Smooth muscle cell (in vitro differentiated cells): ENCODE measurements around the gene TSEN34. TPM values are rescaled to one million over a fixed set of nuclear protein-coding genes. Genes with fewer than 3 reads are reported as not detected.
"Not testable (repeated sequence)": the region's sequence is repeated elsewhere in the genome, so short reads cannot be mapped to it uniquely, and the experiment has no call there.

Experiments
- DNase-seq: peaks from one replicate; lab custom pipeline; 2025; ENCODE audit not compliant: unreplicated experiment; lab: John Stamatoyannopoulos, UW
- H2AFZ ChIP-seq: fragments of 200-600 bp; sonication (generic); 2 replicates; pipeline ENCODE4 v1.6.0; 2016; ENCODE audit warnings: antibody characterized with exemption, low read depth, mild to moderate bottlenecking
- H3F3A ChIP-seq: fragments of 200-600 bp; sonication (generic); 2 replicates; pipeline ENCODE4 v1.6.0; 2017; ENCODE audit warnings: antibody characterized with exemption, low read depth
- H3K27ac ChIP-seq: fragments of 200-600 bp; sonication (generic); 2 replicates; pipeline ENCODE4 v1.5.1; 2016; ENCODE audit warnings: low read depth, mild to moderate bottlenecking
- H3K27me3 ChIP-seq: fragments of 200-600 bp; sonication (generic); 2 replicates; pipeline ENCODE4 v1.6.1; 2016; ENCODE audit warnings: low read depth, mild to moderate bottlenecking
- H3K36me3 ChIP-seq: fragments of 200-600 bp; sonication (generic); 2 replicates; pipeline ENCODE4 v1.5.1; 2016; ENCODE audit warnings: low read depth
- H3K4me1 ChIP-seq: fragments of 200-600 bp; sonication (generic); 2 replicates; pipeline ENCODE4 v1.5.1; 2016; ENCODE audit warnings: low read depth
- H3K4me2 ChIP-seq: fragments of 200-600 bp; sonication (generic); 2 replicates; pipeline ENCODE4 v1.6.0; 2016; ENCODE audit warnings: mild to moderate bottlenecking
- H3K4me3 ChIP-seq: fragments of 200-600 bp; sonication (generic); 2 replicates; pipeline ENCODE4 v1.5.1; 2016; ENCODE audit warnings: mild to moderate bottlenecking
- H3K79me2 ChIP-seq: fragments of 200-600 bp; sonication (generic); 2 replicates; pipeline ENCODE4 v1.6.0; 2016; ENCODE audit warnings: low read depth, mild to moderate bottlenecking
- H3K9ac ChIP-seq: fragments of 200-600 bp; sonication (generic); 2 replicates; pipeline ENCODE4 v1.6.0; 2016; ENCODE audit warnings: low read depth
- H3K9me3 ChIP-seq: fragments of 200-600 bp; sonication (generic); replicated peaks from 2 replicates; pipeline ENCODE4 v1.5.1; 2016; ENCODE audit warnings: low read depth
- H4K20me1 ChIP-seq: fragments of 200-600 bp; sonication (generic); 2 replicates; pipeline ENCODE4 v1.6.0; 2016; ENCODE audit warnings: low read depth
- WGBS: methylation state at CpG from one replicate; pipeline ENCODE4 v1.1.7; 2016; ENCODE audit warnings: low lambda C conversion rate; 5-methylcytosine and 5-hydroxymethylcytosine counted together
- polyA plus RNA-seq: library from polyadenylated mRNA; unstranded; fragments of >200 nt; fragmentation: Nextera tagmentation; extraction: Ambion mirVana; gene quantifications from 2 replicates; pipeline ENCODE4 v1.2.1, GENCODE V29; 2016
- total RNA-seq: library from RNA; depleted of rRNA; stranded (reverse); fragments of >200 nt; gene quantifications from 2 replicates; pipeline ENCODE4 v1.2.3, GENCODE V29; 2014

TSEN34 gene
- total and polyA plus RNA-seq, 2 experiments from 2014 or later: 45.8 to 79.5 TPM

DNA sequence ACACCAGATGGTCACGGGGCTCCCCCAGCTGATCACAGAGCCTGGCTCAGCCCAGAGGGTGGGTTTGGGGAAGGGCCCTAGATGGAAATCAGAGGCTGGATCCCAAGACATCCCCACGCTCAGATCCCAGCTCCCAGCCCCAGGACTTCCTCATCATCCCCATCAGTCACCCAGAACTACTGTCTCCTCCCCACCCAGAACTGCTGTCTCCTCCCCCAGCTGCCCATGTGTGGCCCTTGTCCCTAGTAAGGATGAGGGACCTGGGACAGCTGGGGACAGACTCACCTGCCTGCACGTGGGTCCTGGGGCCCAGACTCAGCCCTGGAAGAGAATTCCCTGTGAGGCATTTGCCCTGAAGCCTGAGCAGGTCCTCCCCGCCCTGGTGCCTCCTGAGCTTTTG, 51.1 kb downstream of the TSEN34 start:
- not testable (repeated sequence) for H4K20me1 ChIP-seq
- 73% methylated on average over 4 of the region's 4 CpGs for WGBS

DNA sequence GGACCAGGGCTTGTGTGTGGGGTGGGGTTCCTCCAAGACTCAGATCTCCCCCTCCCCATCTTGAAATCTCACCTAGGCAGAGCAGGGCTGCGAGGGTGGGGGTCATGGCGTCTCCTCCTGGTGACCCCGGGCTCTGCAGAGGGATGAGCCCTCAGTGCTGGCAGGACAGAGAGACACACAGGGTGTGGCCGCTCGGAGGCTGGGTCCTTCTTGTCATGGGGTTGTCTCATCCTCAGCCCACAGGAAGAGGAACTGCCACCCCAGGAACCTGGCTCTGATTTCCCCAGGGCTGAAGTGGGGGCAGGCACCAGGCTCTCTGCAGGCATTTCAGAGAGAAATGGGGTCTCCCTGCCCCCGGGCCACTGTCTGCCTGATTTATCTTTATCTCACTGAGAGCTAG, 51.5 kb downstream of the TSEN34 start, which contains the start of gene LILRA6:
Gene LILRA6, minus strand, starts transcription at position 145 of the 400 bp plus-strand sequence.
- not testable (repeated sequence) for H3K9me3 ChIP-seq, DNase-seq, H3K9ac ChIP-seq, H3K4me3 ChIP-seq, H2AFZ ChIP-seq, H3K27ac ChIP-seq, H4K20me1 ChIP-seq, H3K79me2 ChIP-seq, H3F3A ChIP-seq, H3K27me3 ChIP-seq, H3K4me2 ChIP-seq, H3K4me1 ChIP-seq, H3K36me3 ChIP-seq
- 92% methylated on average over 6 of the region's 6 CpGs for WGBS

More for the DNA sequence above, 51.1 kb downstream of the TSEN34 start:
- H3K4me2 ChIP-seq, H3K36me3 ChIP-seq, H3K9me3 ChIP-seq, H3K9ac ChIP-seq, DNase-seq, H3K27ac ChIP-seq, H3K27me3 ChIP-seq, H3K4me1 ChIP-seq, H2AFZ ChIP-seq, H3K4me3 ChIP-seq, H3F3A ChIP-seq, H3K79me2 ChIP-seq: not testable (repeated sequence)

DNA sequence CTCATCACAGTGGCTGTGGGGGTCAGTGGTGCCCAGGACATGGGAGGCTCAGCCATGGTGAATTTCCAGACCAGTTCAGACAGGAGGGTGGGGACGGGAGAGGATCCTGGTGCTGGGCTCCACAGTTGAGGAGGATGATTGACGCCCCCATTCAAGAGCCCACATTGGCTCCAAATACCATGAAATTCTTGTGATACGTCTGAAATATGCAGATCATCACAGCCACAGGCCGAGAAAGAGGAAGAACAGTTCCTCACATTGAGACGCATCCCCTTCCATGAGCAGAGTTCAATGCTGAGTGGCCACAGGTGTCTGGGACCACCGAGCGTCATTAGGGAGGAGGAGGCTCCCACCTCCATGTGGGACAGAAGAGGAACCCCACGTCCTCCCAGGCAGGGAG, 52.7 kb downstream of the TSEN34 start:
- not testable (repeated sequence) for H3K79me2 ChIP-seq, H3K36me3 ChIP-seq, H3K27me3 ChIP-seq, H2AFZ ChIP-seq, DNase-seq, H3F3A ChIP-seq, H3K4me2 ChIP-seq, H3K27ac ChIP-seq, H3K9me3 ChIP-seq, H3K4me3 ChIP-seq, H3K9ac ChIP-seq, H3K4me1 ChIP-seq, H4K20me1 ChIP-seq
- 82% methylated on average over 7 of the region's 8 CpGs for whole genome bisulfite sequencing

Other genes starting within 250 kb of the TSEN34 start
- 0.04 and 0.31 TPM in 2 replicates for gene CACNG8, start 228.4 kb upstream of the TSEN34 start, total RNA-seq
- gene CACNG8, start 228.4 kb upstream of the TSEN34 start, polyA plus RNA-seq: 0.03 and 0.19 TPM in 2 replicates
- 0.13 TPM in 1 of 2 replicates, not detected in the other for gene CACNG6, start 199.7 kb upstream of the TSEN34 start, total RNA-seq
- gene CACNG6, start 199.7 kb upstream of the TSEN34 start, polyA plus RNA-seq: not detected in 2 replicates
- not detected in 2 replicates for gene VSTM1, start 127.4 kb upstream of the TSEN34 start, total RNA-seq
- not detected in 2 replicates for gene VSTM1, start 127.4 kb upstream of the TSEN34 start, polyA plus RNA-seq
- not detected in 2 replicates for gene TARM1, start 109.9 kb upstream of the TSEN34 start, total RNA-seq
- not detected in 2 replicates for gene TARM1, start 109.9 kb upstream of the TSEN34 start, polyA plus RNA-seq
- gene OSCAR, start 90.5 kb upstream of the TSEN34 start, total RNA-seq: 1.1 TPM in 1 of 2 replicates, not detected in the other
- gene OSCAR, start 90.5 kb upstream of the TSEN34 start, polyA plus RNA-seq: 0.90 and 1.7 TPM in 2 replicates
- gene NDUFA3, start 88.5 kb upstream of the TSEN34 start, total RNA-seq: 9.5 and 29.8 TPM in 2 replicates
- 249 and 264 TPM in 2 replicates for gene NDUFA3, start 88.5 kb upstream of the TSEN34 start, polyA plus RNA-seq
- gene TFPT, start 75.7 kb upstream of the TSEN34 start, total RNA-seq: 14.2 and 17.1 TPM in 2 replicates
- gene TFPT, start 75.7 kb upstream of the TSEN34 start, polyA plus RNA-seq: 56.0 and 58.1 TPM in 2 replicates
- 40.9 and 42.8 TPM in 2 replicates for gene PRPF31, start 75.6 kb upstream of the TSEN34 start, total RNA-seq
- gene PRPF31, start 75.6 kb upstream of the TSEN34 start, polyA plus RNA-seq: 77.1 and 81.2 TPM in 2 replicates
- 12.4 and 14.1 TPM in 2 replicates for gene CNOT3, start 53.5 kb upstream of the TSEN34 start, total RNA-seq
- gene CNOT3, start 53.5 kb upstream of the TSEN34 start, polyA plus RNA-seq: 31.4 and 37.6 TPM in 2 replicates
- 3.2 and 10.9 TPM in 2 replicates for gene LENG1, start 31.6 kb upstream of the TSEN34 start, total RNA-seq
- gene LENG1, start 31.6 kb upstream of the TSEN34 start, polyA plus RNA-seq: 14.1 and 17.6 TPM in 2 replicates
- gene TMC4, start 18.1 kb upstream of the TSEN34 start, total RNA-seq: 5.9 and 7.3 TPM in 2 replicates
- gene TMC4, start 18.1 kb upstream of the TSEN34 start, polyA plus RNA-seq: 6.7 and 28.0 TPM in 2 replicates
- 76.8 and 110 TPM in 2 replicates for gene MBOAT7, start 1.7 kb upstream of the TSEN34 start, total RNA-seq
- 106 and 195 TPM in 2 replicates for gene MBOAT7, start 1.7 kb upstream of the TSEN34 start, polyA plus RNA-seq
- gene RPS9, start 9.6 kb downstream of the TSEN34 start, total RNA-seq: 1,047 and 1,149 TPM in 2 replicates
- gene RPS9, start 9.6 kb downstream of the TSEN34 start, polyA plus RNA-seq: 347 and 352 TPM in 2 replicates
- gene LILRB3, start 31.7 kb downstream of the TSEN34 start, total RNA-seq: not detected in 2 replicates
- gene LILRB3, start 31.7 kb downstream of the TSEN34 start, polyA plus RNA-seq: 0.06 and 0.70 TPM in 2 replicates
- gene LILRA6, start 51.5 kb downstream of the TSEN34 start, total RNA-seq: not detected in 2 replicates
- not detected in 2 replicates for gene LILRA6, start 51.5 kb downstream of the TSEN34 start, polyA plus RNA-seq
- gene LILRB5, start 66.0 kb downstream of the TSEN34 start, total RNA-seq: not detected in 2 replicates
- gene LILRB5, start 66.0 kb downstream of the TSEN34 start, polyA plus RNA-seq: not detected in 2 replicates
- gene LILRB2, start 89.8 kb downstream of the TSEN34 start, total RNA-seq: not detected in 2 replicates
- gene LILRB2, start 89.8 kb downstream of the TSEN34 start, polyA plus RNA-seq: not detected in 2 replicates
- gene LILRA5, start 121.9 kb downstream of the TSEN34 start, total RNA-seq: not detected in 2 replicates
- not detected in 2 replicates for gene LILRA5, start 121.9 kb downstream of the TSEN34 start, polyA plus RNA-seq
- not detected in 2 replicates for gene LILRA4, start 147.9 kb downstream of the TSEN34 start, total RNA-seq
- not detected in 2 replicates for gene LILRA4, start 147.9 kb downstream of the TSEN34 start, polyA plus RNA-seq
- not detected in 2 replicates for gene LAIR1, start 173.6 kb downstream of the TSEN34 start, total RNA-seq
- not detected in 2 replicates for gene LAIR1, start 173.6 kb downstream of the TSEN34 start, polyA plus RNA-seq
- gene TTYH1, start 224.2 kb downstream of the TSEN34 start, total RNA-seq: 0.40 and 2.6 TPM in 2 replicates
- gene TTYH1, start 224.2 kb downstream of the TSEN34 start, polyA plus RNA-seq: 0.65 and 2.1 TPM in 2 replicates